ENCODE data around the gene BTG2. TPM values are rescaled to one million over a fixed set of nuclear protein-coding genes. Genes with fewer than 3 reads are reported as not detected.
"Not testable (repeated sequence)": the region's sequence is repeated elsewhere in the genome, so short reads cannot be mapped to it uniquely, and the experiment has no call there.

The BTG2 gene
- 16.1 and 18.2 TPM in 2 replicates for total RNA-seq (2014; rRNA removed; shearing (Covaris generic); ENCODE audit: low replicate concordance)

GRCh38 chr1:203304919-203305808 is at the start of gene BTG2:
TSS of gene BTG2 (plus strand) at chr1:203305519. CDS start at chr1:203305607, 88 bp downstream.
- in situ Hi-C loops (cut with HindIII; ENCODE audit: low pct_unique_long_range_greater_than_20kb, low sequenced_read_pairs), result no loop called here
- DNase-seq (ENCODE audit: low read depth), result peak; percentile 78

- in situ Hi-C loops (cut with HindIII; ENCODE audit: low pct_unique_long_range_greater_than_20kb, low sequenced_read_pairs), result loop anchor here (25.0 kb wide), 1 partner anchor 106 kb away; the partner anchor contains the start of gene FMOD
- DNase-seq (ENCODE audit: low read depth), result peak; percentile 50
Observed at GRCh38 chr1:203256636-203257035, 48.7 kb upstream of the BTG2 start.

- DNase-seq (ENCODE audit: low read depth), result no peak
Observed at GRCh38 chr1:203263496-203263895, 41.8 kb upstream of the BTG2 start.

GRCh38 chr1:203264052-203264501 is 41.2 kb upstream of the BTG2 start:
- in situ Hi-C loops (cut with HindIII; ENCODE audit: low pct_unique_long_range_greater_than_20kb, low sequenced_read_pairs), result loop anchor here (25.0 kb wide), 1 partner anchor 98 kb away; the partner anchor contains the start of gene FMOD
- DNase-seq (ENCODE audit: low read depth), result no peak

More at GRCh38 chr1:203263496-203263895, 41.8 kb upstream of the BTG2 start:
- in situ Hi-C loops (cut with HindIII; ENCODE audit: low pct_unique_long_range_greater_than_20kb, low sequenced_read_pairs), result loop anchor here (25.0 kb wide), 1 partner anchor 99 kb away; the partner anchor contains the start of gene FMOD

- DNase-seq (ENCODE audit: low read depth), result no peak
- in situ Hi-C loops (cut with HindIII; ENCODE audit: low pct_unique_long_range_greater_than_20kb, low sequenced_read_pairs), result loop anchor here (25.0 kb wide), 1 partner anchor 97 kb away; the partner anchor contains the start of gene FMOD
Observed at GRCh38 chr1:203265541-203265940, 39.8 kb upstream of the BTG2 start.

GRCh38 chr1:203266140-203266539 is 39.2 kb upstream of the BTG2 start:
- in situ Hi-C loops (cut with HindIII; ENCODE audit: low pct_unique_long_range_greater_than_20kb, low sequenced_read_pairs), result loop anchor here (25.0 kb wide), 1 partner anchor 96 kb away; the partner anchor contains the start of gene FMOD
- DNase-seq (ENCODE audit: low read depth), result not testable (repeated sequence)

GRCh38 chr1:203267347-203267846 is 37.9 kb upstream of the BTG2 start:
- in situ Hi-C loops (cut with HindIII; ENCODE audit: low pct_unique_long_range_greater_than_20kb, low sequenced_read_pairs), result loop anchor here (25.0 kb wide), 1 partner anchor 95 kb away; the partner anchor contains the start of gene FMOD
- peak; percentile 83 for DNase-seq (ENCODE audit: low read depth)

GRCh38 chr1:203267912-203268311 is 37.4 kb upstream of the BTG2 start:
- in situ Hi-C loops (cut with HindIII; ENCODE audit: low pct_unique_long_range_greater_than_20kb, low sequenced_read_pairs), result loop anchor here (25.0 kb wide), 1 partner anchor 94 kb away; the partner anchor contains the start of gene FMOD

GRCh38 chr1:203268901-203269653 is 36.2 kb upstream of the BTG2 start:
- DNase-seq (ENCODE audit: low read depth), result peak; percentile 76
- in situ Hi-C loops (cut with HindIII; ENCODE audit: low pct_unique_long_range_greater_than_20kb, low sequenced_read_pairs), result loop anchor here (25.0 kb wide), 1 partner anchor 93 kb away; the partner anchor contains the start of gene FMOD

More at GRCh38 chr1:203267912-203268311, 37.4 kb upstream of the BTG2 start:
- DNase-seq (ENCODE audit: low read depth), result no peak

- in situ Hi-C loops (cut with HindIII; ENCODE audit: low pct_unique_long_range_greater_than_20kb, low sequenced_read_pairs), result loop anchor here (25.0 kb wide), 1 partner anchor 93 kb away; the partner anchor contains the start of gene FMOD
- DNase-seq (ENCODE audit: low read depth), result no peak
Observed at GRCh38 chr1:203269654-203270020, 35.7 kb upstream of the BTG2 start.

- no peak for DNase-seq (ENCODE audit: low read depth)
- in situ Hi-C loops (cut with HindIII; ENCODE audit: low pct_unique_long_range_greater_than_20kb, low sequenced_read_pairs), result loop anchor here (25.0 kb wide), 1 partner anchor 92 kb away; the partner anchor contains the start of gene FMOD
Observed at GRCh38 chr1:203270448-203270847, 34.9 kb upstream of the BTG2 start.

- in situ Hi-C loops (cut with HindIII; ENCODE audit: low pct_unique_long_range_greater_than_20kb, low sequenced_read_pairs), result loop anchor here (25.0 kb wide), 1 partner anchor 91 kb away; the partner anchor contains the start of gene FMOD
Observed at GRCh38 chr1:203271018-203271743, 34.1 kb upstream of the BTG2 start.

GRCh38 chr1:203271962-203272632 is 33.2 kb upstream of the BTG2 start:
- in situ Hi-C loops (cut with HindIII; ENCODE audit: low pct_unique_long_range_greater_than_20kb, low sequenced_read_pairs), result loop anchor here (25.0 kb wide), 1 partner anchor 90 kb away; the partner anchor contains the start of gene FMOD
- no peak for DNase-seq (ENCODE audit: low read depth)

More at GRCh38 chr1:203271018-203271743, 34.1 kb upstream of the BTG2 start:
- peak; percentile 40 for DNase-seq (ENCODE audit: low read depth)

- in situ Hi-C loops (cut with HindIII; ENCODE audit: low pct_unique_long_range_greater_than_20kb, low sequenced_read_pairs), result loop anchor here (25.0 kb wide), 1 partner anchor 90 kb away; the partner anchor contains the start of gene FMOD
Observed at GRCh38 chr1:203272633-203273205, 32.6 kb upstream of the BTG2 start.

GRCh38 chr1:203273206-203273868 is 32.0 kb upstream of the BTG2 start:
- in situ Hi-C loops (cut with HindIII; ENCODE audit: low pct_unique_long_range_greater_than_20kb, low sequenced_read_pairs), result loop anchor here (25.0 kb wide), 1 partner anchor 89 kb away; the partner anchor contains the start of gene FMOD
- DNase-seq (ENCODE audit: low read depth), result peak; percentile 93

More at GRCh38 chr1:203272633-203273205, 32.6 kb upstream of the BTG2 start:
- no peak for DNase-seq (ENCODE audit: low read depth)

Measured in Caki2 (cell line).